PC-9 (cell line): ENCODE results near the gene SNAPC1.

Experiments
- EZH2 ChIP-seq: fragments of 200-600 bp; sonication (generic); IDR thresholded peaks from 2 replicates; pipeline ENCODE4 v1.8.0; 2017; ENCODE audit warnings: antibody characterized with exemption, low read depth
- TF ChIP-seq, protein P1 (sequence below): fragments of 200-600 bp; sonication (generic); conservative IDR thresholded peaks from 2 replicates; pipeline ENCODE4 v1.6.1; 2017; ENCODE audit warnings: mixed run types, antibody characterized with exemption, mild to moderate bottlenecking, moderate library complexity

DNA sequence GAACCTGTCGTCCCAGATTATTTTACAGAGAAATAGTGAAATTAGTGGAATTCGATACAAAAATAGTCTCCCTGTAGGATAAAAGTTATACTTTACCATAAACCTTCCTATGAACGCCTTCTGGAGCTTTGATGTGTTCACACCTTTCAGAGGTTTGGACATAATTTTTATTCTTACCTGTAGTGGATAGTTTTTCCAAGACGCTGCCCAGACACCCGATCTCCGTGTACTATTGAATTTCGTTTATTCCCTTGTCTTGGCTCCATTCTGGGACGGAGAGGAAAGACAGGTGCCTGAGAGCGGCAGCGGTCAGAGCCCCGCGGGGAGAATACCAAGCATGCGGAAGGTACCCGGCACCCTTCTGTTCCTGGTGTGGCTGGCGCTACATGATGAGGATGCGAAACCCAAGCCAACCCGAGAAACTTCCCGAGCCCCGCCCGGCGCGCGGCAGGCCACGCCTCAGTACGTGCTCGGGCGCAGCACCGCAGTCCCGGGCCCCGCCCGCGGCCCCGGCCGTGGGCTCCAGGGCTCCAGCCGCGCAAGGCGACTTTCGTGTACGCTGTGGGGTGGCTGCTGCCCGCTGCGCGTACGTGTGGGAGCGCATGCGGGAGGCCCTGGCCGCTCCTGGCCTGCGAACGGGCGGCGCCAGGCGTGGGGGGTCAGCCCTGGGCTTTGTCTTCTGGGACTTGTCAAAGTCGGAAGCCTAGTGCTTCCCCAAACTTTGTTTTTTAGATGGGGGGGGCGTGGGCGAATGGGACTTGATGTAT is 11.3 kb upstream of the SNAPC1 start:
- TF ChIP-seq, protein P1, sequence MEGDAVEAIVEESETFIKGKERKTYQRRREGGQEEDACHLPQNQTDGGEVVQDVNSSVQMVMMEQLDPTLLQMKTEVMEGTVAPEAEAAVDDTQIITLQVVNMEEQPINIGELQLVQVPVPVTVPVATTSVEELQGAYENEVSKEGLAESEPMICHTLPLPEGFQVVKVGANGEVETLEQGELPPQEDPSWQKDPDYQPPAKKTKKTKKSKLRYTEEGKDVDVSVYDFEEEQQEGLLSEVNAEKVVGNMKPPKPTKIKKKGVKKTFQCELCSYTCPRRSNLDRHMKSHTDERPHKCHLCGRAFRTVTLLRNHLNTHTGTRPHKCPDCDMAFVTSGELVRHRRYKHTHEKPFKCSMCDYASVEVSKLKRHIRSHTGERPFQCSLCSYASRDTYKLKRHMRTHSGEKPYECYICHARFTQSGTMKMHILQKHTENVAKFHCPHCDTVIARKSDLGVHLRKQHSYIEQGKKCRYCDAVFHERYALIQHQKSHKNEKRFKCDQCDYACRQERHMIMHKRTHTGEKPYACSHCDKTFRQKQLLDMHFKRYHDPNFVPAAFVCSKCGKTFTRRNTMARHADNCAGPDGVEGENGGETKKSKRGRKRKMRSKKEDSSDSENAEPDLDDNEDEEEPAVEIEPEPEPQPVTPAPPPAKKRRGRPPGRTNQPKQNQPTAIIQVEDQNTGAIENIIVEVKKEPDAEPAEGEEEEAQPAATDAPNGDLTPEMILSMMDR: no peak
- no peak for TF ChIP-seq EZH2
